Spleen (tissue), 7 donors: ENCODE results near the gene PIK3R3.

ENCODE experiments used
- CTCF ChIP-seq, 11 experiments: fragments of 200-600 bp in 7 of 11; fragments of 450-650 bp in 4 of 11; sonication (generic) in 4 of 11; IDR thresholded peaks in 8 of 11; conservative IDR thresholded peaks in 3 of 11; 1 replicate in 7 of 11; 2 replicates in 4 of 11; pipeline versions ENCODE4 v1.4.0 to v1.8.0; 2016 to 2021; ENCODE audit warnings: antibody characterized with exemption in 11 of 11, inconsistent platforms in 4 of 11, mild to moderate bottlenecking in 1 of 11
- POLR2AphosphoS5 ChIP-seq, 3 donors: sonication (generic); formaldehyde crosslinking; IDR thresholded peaks; one replicate each; pipeline ENCODE4 v1.5.1; 2017; ENCODE audit warnings: antibody characterized with exemption in 3 of 3
- donor health status: DM: no; HTN: no; CAD: no; lungs with moderate emphysema.
- donor health status: DM: no; HTN: no; CAD: no.
- donor health status: DM: no; HTN: no; CAD: no.

- TF ChIP-seq CTCF (IDR thresholded peaks at IDR 0.05 in 8 of 11, conservative IDR thresholded peaks at IDR 0.05 in 3 of 11) (no peak), POLR2AphosphoS5 (IDR thresholded peaks at IDR 0.05) (no peak)
Observed at GRCh38 chr1:46056325-46056724, 76.1 kb downstream of the PIK3R3 start.
